Pulmonary artery endothelial cell (primary cell): ENCODE data around the gene GANC. TPM values are rescaled to one million over a fixed set of nuclear protein-coding genes. Genes with fewer than 3 reads are reported as not detected.
A peak's percentile ranks its signal among the peaks of the same experiment; 100 is the strongest.
"Not testable (repeated sequence)": the region's sequence is repeated elsewhere in the genome, so short reads cannot be mapped to it uniquely, and the experiment has no call there.

Experiments
- DNase-seq: peaks from one replicate; pipeline ENCODE4 v3.0.0-alpha.2; 2011; ENCODE audit warnings: low read depth, low spot score
- total RNA-seq: library from RNA; depleted of rRNA; stranded (reverse); fragments of >200 nt; gene quantifications from 2 replicates; pipeline ENCODE4 v1.2.3, GENCODE V29; 2014

Gene GANC
- 10.7 and 14.8 TPM in 2 replicates for total RNA-seq

- peak; percentile 95 for DNase-seq
Observed at GRCh38 chr15:42272939-42273899, at the start of gene GANC, which contains the start of gene TMEM87A. Gene GANC, plus strand, starts transcription at chr15:42273201. Its CDS starts 1,281 bp downstream, at chr15:42274482. Gene TMEM87A, minus strand, starts transcription at chr15:42273433. Its CDS starts 35 bp downstream, at chr15:42273398.

GRCh38 chr15:42226648-42227047 lies 46.4 kb upstream of the GANC start:
- no peak for DNase-seq

DNA sequence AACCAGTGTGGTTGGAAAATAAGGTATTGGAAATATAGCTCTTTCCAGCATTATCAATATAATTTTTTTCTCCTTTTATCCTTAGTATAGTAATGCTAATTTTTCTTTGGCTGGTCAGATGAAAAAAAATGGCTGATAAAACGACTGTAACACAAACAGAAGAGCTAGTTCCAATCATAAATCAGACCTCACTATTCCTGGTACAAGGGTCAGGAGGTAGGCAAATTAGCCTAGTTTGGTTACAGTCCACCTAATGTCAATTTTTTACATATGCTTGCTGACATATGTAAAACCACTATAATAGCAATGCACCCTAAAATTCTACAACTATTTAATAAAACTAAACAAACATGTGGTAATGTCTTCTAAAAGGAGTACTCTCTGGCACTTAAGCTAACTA lies 45.0 kb upstream of the GANC start:
- no peak for DNase-seq

DNA sequence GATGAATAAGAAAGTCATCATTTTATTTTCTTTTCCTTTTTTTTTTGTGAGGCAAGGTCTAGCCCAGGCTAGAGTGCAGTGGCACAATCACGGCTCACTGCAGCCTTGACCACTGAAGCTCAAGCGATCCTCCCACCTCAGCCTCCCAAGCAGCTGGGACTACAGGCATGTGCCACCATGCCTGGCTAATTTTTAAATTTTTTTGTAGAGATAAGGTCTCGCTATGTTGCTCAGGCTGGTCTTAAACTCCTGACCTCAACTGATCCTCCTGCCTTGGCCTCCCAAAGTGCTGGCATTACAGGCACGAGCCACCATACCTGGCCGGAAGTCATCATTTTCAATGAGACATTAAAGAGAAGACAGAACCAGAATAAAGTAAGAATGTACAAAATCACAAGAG lies 44.0 kb upstream of the GANC start:
- DNase-seq, result not testable (repeated sequence)

DNA sequence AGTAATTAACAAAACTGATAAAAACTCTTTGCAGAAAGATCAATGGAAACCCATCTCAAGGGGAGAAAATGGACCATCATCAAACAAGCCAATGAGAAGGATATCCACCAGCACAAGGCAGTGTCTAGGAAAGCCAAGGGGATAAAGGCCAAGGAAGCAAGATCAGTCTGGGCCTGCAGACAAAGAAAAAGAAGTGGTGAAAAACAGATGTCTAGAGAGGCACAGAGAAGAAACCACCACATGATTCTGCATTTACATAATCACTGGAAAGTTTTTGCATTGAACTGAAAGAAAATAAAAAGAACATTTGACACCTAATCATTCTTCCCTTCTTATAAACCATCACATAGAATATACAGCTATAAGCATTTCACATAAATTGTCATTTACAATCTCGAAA lies 41.9 kb upstream of the GANC start:
- no peak for DNase-seq

DNA sequence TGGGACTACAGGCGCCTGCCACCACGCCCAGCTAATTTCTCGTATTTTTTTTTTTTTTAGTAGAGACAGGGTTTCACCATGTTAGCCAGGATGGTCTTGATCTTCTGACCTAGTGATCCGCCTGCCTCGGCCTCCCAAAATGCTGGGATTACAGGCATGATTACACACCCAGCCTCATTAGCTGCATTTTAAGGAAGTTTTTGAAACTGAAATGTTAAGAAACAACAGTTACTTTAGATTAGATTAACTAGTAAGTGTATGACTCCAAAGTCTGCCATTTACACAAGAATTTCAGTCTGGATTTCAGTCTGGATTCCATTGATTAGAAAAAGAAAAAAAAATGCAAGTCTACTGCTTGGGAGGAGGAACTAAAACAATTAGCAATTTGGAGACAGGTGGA lies 40.4 kb upstream of the GANC start:
- DNase-seq, result no peak

GRCh38 chr15:42233107-42233506 lies 39.9 kb upstream of the GANC start:
- no peak for DNase-seq

DNA sequence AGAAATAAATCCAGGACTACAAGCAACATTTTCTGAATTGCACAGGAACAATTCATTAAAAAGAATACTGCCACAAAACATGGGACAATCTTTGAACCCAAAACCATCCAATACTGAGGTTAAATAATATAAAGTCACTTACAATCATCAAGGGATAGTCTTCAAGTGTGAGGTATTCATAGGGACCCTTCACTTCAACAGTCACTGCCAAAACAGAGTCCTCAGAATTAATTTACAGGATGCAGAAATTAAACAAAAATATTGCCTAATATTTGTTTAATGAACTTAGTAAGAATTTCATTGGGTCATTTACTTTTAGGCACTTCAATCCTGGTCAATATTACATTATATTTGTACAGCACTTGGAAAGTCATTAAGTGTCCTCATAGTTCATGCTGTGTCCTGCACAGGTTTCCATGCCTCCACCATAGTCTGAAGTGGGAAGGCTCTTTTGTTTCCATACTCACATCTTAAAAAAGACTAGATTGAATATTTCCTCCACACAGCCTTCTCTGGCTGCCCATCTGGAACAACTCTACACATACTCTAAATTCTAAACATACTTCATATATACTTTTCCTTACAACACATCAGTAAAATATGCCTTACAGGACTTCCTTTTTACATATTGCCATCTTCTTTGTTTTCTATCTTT lies 33.3 kb upstream of the GANC start:
- no peak for DNase-seq

DNA sequence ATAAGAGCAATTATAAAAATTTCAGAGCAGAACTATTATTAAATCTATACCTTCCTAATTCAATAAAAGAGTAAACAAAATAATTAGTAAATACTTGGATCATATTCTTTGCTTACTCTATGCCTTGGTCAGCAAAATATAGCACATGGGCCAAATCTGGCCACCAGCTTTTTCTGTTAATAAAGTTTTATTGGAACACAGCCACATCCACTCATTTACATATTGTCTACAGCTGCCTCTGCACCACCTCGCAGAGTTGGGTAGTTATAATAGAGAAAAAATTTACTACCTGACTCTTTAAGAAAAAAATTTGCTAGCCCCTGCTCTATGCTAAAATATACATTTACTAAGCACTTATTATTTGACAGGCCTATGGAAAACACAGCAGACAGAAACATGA lies 32.2 kb upstream of the GANC start:
- no peak for DNase-seq

- DNase-seq, result no peak
Observed at GRCh38 chr15:42253300-42253699, 19.7 kb upstream of the GANC start.

DNA sequence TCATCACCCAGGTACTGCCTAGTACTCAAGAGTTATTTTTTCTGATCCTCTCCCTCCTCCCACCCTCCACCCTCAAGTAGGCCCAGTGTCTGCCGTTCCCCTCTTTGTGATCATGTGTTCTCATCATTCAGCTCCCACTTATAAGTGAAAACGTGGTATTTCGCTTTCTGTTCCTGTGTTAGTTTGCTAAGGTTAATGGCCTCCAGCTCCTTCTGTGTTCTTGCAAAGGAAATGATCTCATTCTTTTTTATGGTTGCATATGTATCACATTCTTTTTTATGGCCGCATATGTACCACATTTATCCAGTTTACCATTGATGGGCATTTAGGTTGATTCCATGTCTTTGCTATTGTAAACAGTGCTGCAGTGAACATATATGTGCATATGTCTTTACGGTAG lies 8.2 kb upstream of the GANC start:
- no peak for DNase-seq

DNA sequence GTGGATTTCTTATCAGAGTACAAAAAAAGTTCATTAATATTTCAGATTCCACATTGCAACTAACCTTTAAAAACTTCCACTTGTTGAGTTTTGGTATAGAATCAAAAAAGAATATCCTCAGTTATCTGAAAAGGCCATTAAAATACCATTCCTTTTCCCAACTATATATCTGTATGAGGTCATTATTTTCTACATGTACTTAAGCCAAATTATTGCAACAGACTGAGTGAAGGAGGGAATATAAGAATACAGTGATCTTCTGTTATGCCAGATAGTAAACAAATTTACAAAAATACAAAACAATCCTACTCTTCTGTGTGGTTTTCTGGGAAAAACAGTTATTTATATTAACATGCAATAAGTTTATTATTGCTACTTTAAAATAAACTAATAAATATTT lies 5.7 kb upstream of the GANC start:
- DNase-seq, result no peak

- DNase-seq, result no peak
Observed at GRCh38 chr15:42270551-42270950, 2.5 kb upstream of the GANC start.

DNA sequence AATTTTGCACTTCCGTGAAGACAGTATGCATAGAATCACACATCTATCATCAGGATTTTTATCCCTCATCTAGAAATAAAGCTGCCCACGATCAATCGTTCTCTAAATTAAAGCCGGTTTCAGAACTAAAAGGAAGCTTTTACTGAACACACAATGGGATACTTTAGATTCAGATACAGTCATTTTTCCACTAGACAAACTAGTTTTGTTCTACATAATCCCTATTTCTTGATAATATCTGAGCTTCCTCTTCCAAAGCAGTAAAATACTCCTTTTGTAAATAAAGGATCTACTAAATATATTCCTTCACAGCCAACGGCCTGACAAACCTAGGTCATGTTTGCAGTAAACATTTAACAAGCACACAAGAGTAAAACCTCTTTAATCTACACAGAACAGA lies 2.0 kb upstream of the GANC start:
- DNase-seq, result no peak

DNA sequence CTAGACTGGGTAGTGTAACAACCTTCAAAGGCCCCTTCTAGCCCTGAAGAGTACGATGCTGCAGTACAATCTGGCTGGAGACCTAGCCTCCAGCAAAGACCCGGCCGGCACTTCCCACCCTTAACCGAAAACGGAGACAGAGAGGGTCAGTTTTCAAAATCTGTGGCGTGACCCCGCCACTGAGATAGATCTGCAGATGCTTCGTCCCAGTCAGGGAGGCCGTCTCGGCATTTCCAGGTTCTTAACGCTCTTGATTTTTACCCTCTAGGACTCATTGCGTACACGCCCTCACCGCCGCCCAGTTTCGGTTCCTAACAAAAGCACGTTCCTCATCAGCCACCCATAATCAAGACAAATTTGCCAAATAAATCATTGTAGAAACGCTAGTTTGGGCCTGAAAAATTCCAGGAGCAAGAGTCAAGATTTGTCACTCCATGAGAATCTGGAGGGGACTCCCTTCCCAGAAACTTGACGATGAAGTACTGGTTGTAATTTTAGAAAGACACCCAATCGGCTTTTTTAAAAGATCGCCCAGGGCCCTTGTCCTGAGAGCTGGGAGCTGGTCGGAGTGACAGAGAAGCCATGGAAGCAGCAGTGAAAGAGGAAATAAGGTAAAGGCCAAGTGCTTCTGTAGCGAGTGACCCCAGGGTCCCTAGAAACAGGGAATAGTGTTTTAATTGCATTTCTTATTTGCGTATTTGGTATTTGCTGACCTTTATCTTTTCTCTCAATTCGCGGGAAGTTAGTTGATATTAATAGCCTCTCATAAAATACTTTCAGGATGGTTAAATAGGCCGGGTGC lies 1.1 kb downstream of the GANC start:
- no peak for DNase-seq

DNA sequence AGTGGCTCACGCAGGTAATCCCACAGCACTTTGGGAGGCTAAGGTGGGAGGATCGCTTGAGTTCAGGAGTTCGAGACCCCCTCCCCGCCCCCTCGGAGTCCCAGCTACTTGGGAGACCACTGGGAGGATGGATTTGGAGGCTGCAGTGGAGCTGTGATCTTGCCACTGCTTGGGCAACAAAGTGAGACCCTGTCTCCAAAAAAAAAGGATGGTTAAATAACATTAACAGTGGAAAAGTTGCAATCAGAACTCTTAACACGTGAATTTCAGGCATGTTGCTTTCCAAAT lies 1.6 kb downstream of the GANC start:
- no peak for DNase-seq

DNA sequence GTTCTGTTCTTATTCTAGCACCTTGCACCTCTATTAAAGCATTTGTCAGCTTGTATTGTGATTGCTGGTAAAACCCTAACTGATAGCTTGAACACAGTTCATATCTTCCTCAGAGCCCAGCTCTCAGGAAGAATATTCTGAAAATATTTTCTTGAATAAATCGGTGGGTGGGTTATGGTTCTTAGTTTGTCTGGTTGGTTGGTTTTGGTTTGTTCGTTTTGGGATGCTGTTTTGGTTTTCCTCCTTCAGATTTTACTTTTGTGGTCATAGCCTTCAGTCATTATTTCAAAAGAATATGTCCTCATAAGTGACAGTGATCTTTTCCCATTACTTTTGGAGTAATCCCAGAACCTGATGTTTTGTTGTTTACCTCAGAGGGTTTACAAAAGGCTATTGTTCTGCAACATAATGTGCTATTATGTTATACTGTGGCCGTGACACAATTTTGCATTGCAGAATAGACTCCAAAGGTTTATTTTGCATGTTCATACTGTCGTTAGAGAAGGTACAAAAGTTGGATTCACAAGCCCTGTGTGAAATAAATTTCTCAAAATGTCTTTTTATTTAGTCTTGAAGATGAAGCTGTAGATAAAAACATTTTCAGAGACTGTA lies 2.9 kb downstream of the GANC start:
- DNase-seq, result no peak

DNA sequence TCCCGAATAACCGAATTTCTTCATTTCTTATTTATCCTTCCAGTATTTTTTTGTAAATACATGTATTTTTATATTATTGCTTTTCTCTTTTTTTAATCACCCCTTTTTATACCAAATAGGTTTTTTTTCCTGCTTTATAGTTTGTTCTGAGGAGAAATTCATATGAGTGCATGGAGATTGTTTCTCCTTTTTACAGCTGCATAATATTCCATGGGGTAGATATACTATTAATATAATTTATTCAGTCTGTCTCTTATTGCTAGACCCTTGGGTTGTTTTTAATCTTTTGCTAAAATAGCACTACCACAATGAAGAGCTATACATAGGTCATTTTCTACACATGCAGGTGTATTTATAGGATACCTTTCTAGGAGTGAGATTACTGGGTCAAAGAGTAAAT lies 3.8 kb downstream of the GANC start:
- no peak for DNase-seq

DNA sequence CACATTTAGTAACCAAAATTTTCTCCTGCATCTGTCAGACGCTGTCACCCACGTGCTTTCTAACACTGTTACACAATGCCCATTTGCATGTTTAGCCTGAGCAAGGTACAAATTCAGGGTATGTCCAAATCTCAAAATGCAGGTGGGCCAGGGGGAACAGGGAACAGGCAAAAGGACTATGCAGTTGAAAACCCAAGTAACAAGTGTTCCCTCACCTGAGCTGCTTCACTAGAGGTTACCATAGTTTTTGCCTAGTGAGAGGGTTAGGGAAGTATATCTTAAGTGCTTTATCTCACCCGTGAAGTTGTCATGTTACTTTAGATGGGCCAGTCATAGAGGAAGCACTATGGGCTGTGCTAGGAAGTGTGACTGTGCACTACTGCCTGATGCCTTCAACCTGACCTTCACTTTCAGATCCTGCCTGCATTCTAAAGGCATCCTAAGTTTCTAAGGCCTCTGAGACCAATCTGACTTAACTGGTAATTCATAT lies 6.3 kb downstream of the GANC start:
- no peak for DNase-seq

DNA sequence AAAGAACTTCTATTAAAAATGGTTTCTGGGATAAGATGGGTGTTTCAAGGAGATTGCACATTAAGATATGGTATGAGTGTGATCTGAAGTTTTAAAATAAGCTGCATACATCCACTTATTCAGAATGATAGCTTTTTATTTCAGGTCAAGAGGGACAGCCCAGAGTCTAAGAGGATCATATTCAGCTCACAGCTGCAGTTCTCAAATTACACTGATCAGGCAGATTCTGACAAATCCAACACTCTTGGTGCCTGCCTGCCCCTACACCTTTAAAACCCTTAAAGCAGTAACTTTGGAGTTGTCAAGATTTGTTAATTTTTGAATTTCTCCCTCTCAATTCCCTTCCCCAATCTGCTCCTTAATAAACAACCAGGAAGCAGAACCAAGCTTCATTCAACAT lies 9.3 kb downstream of the GANC start:
- DNase-seq, result no peak

DNA sequence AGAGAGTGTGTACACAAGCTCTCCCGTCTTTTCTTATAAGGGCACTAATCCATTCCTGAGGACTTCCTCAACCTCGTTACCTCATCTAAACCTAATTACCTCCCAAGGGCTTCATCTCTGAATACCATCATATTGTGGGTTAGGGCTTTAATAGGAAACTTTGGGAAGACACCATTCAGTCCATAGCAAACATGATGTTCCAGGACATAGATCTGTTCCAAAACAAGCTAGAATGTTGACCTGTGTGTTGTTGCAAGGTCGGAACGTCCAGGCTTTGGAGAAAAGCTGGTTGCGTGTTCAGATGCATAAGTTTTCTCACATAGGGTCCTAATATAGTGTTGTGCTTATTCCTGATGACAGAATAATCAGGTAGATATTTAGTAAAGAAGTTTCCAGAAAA lies 9.9 kb downstream of the GANC start:
- DNase-seq, result no peak

GRCh38 chr15:42283671-42284070 lies 10.7 kb downstream of the GANC start:
- no peak for DNase-seq
